ENCODE data around the gene ENTPD1.

DNA sequence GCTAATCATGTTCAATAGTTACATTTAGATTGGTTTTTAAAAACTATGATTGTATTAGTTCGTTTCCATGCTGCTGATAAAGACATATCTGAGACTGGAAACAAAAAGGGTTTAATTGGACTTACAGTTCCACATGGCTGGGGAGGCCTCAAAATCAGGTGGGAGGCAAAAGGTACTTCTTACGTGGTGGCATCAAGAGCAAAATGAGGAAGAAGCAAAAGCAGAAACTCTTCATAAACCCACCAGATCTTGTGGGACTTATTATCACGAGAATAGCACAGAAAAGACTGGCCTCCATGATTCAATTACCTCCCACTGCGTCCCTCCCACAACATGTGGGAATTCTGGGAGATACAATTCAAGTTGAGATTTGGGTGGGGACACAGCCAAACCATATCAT lies 117.7 kb downstream of the ENTPD1 start:
- TF ChIP-seq POLR2A (IDR thresholded peaks at IDR 0.05; ENCODE audit: low read depth) (no peak), POLR2AphosphoS5 (IDR thresholded peaks at IDR 0.05) (no peak)
- TF ChIP-seq, protein P1, sequence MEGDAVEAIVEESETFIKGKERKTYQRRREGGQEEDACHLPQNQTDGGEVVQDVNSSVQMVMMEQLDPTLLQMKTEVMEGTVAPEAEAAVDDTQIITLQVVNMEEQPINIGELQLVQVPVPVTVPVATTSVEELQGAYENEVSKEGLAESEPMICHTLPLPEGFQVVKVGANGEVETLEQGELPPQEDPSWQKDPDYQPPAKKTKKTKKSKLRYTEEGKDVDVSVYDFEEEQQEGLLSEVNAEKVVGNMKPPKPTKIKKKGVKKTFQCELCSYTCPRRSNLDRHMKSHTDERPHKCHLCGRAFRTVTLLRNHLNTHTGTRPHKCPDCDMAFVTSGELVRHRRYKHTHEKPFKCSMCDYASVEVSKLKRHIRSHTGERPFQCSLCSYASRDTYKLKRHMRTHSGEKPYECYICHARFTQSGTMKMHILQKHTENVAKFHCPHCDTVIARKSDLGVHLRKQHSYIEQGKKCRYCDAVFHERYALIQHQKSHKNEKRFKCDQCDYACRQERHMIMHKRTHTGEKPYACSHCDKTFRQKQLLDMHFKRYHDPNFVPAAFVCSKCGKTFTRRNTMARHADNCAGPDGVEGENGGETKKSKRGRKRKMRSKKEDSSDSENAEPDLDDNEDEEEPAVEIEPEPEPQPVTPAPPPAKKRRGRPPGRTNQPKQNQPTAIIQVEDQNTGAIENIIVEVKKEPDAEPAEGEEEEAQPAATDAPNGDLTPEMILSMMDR (IDR thresholded peaks at IDR 0.05) = no peak

Data from esophagus muscularis mucosa (tissue), 3 donors.